ENCODE data around the gene TRIP10. TPM values are rescaled to one million over a fixed set of nuclear protein-coding genes. Genes with fewer than 3 reads are reported as not detected.

Gene TRIP10
- total RNA-seq, 1 donor from 2014 or later: 53.0 TPM

GRCh38 chr19:6740589-6741343 lies 1.3 kb downstream of the TRIP10 start:
- H3K9me3 Mint-ChIP-seq: no peaks in the 10 kb centered on the region
- Histone ChIP-seq H4K20me1 (ENCODE audit: low read depth) (no peaks in the 10 kb centered on the region), H3K79me2 (ENCODE audit: low read depth) (peaks cover 32% of the 10 kb centered on the region), H3K4me2 (peak overlapping the region; percentile 81), H3K36me3 (no peaks in the 10 kb centered on the region), H3F3A (ENCODE audit: low read depth) (peaks cover 68% of the 10 kb centered on the region), H3K4me1 (peaks cover 53% of the 10 kb centered on the region), H3K9ac (no peak overlapping the region), H3K9me3 (ENCODE audit: low read depth) (no peaks in the 10 kb centered on the region), H3K27ac (no peak overlapping the region), H3K4me3 (peak overlapping the region; percentile 80), H2AFZ (replicated peaks) (peak overlapping the region; percentile 4), H3K27me3 (no peaks in the 10 kb centered on the region)
- H3K27ac Mint-ChIP-seq: no peak overlapping the region
- peaks cover 10% of the 10 kb centered on the region for H3K36me3 Mint-ChIP-seq
- DNase-seq (ENCODE audit: low spot score): peak; percentile 89
- TF ChIP-seq CTCF (IDR thresholded peaks at IDR 0.05) (no peak), EZH2 (IDR thresholded peaks at IDR 0.05) (peak; percentile 40), EZH2phosphoT487 (IDR thresholded peaks at IDR 0.05) (no peak)
- peak overlapping the region; percentile 89 for H3K4me3 Mint-ChIP-seq
- peaks cover 6% of the 10 kb centered on the region for H3K27me3 Mint-ChIP-seq (ENCODE audit: insufficient read depth, low read depth)
- H3K4me1 Mint-ChIP-seq: peaks cover 61% of the 10 kb centered on the region

- Mint-ChIP-seq H3K4me1 (peaks cover 49% of the 10 kb centered on the region), H3K36me3 (peaks cover 10% of the 10 kb centered on the region), H3K27me3 (ENCODE audit: insufficient read depth, low read depth) (peaks cover 2% of the 10 kb centered on the region), H3K27ac (peak overlapping the region; percentile 92), H3K9me3 (no peaks in the 10 kb centered on the region), H3K4me3 (peak overlapping the region; percentile 62)
- Histone ChIP-seq H3K4me1 (peaks cover 47% of the 10 kb centered on the region), H3K79me2 (ENCODE audit: low read depth) (peaks cover 25% of the 10 kb centered on the region), H3K9me3 (ENCODE audit: low read depth) (no peaks in the 10 kb centered on the region), H3K4me3 (no peak overlapping the region), H3K9ac (no peak overlapping the region), H3K27ac (peak overlapping the region; percentile 92), H3K36me3 (peaks cover 3% of the 10 kb centered on the region), H3K4me2 (peak overlapping the region; percentile 68), H3K27me3 (no peaks in the 10 kb centered on the region), H3F3A (ENCODE audit: low read depth) (peaks cover 56% of the 10 kb centered on the region), H4K20me1 (ENCODE audit: low read depth) (no peaks in the 10 kb centered on the region), H2AFZ (replicated peaks) (no peak overlapping the region)
- DNase-seq (ENCODE audit: low spot score): peak; percentile 36
- no peak for TF ChIP-seq EZH2phosphoT487 (IDR thresholded peaks at IDR 0.05)
- no peak for TF ChIP-seq CTCF (IDR thresholded peaks at IDR 0.05)
Observed at GRCh38 chr19:6743066-6743465, 3.6 kb downstream of the TRIP10 start.

- peak; percentile 77 for DNase-seq (ENCODE audit: low spot score)
- Mint-ChIP-seq H3K9me3 (no peaks in the 10 kb centered on the region), H3K27ac (peak overlapping the region; percentile 87), H3K4me1 (peaks cover 41% of the 10 kb centered on the region), H3K27me3 (ENCODE audit: insufficient read depth, low read depth) (peaks cover 2% of the 10 kb centered on the region), H3K4me3 (peak overlapping the region; percentile 72), H3K36me3 (peaks cover 10% of the 10 kb centered on the region)
- TF ChIP-seq EZH2phosphoT487 (IDR thresholded peaks at IDR 0.05): no peak
- TF ChIP-seq CTCF (IDR thresholded peaks at IDR 0.05): no peak
- no peak for TF ChIP-seq EZH2 (IDR thresholded peaks at IDR 0.05)
- peak overlapping the region; percentile 92 for H3K27ac ChIP-seq
- H3K4me2 ChIP-seq: peak overlapping the region; percentile 68
- no peak overlapping the region for H3K9ac ChIP-seq
- H3K79me2 ChIP-seq (ENCODE audit: low read depth): peaks cover 25% of the 10 kb centered on the region
- H3K9me3 ChIP-seq (ENCODE audit: low read depth): no peaks in the 10 kb centered on the region
- no peak overlapping the region for H2AFZ ChIP-seq (replicated peaks)
- H3K4me3 ChIP-seq: peak overlapping the region; percentile 27
- no peaks in the 10 kb centered on the region for H4K20me1 ChIP-seq (ENCODE audit: low read depth)
- no peaks in the 10 kb centered on the region for H3K27me3 ChIP-seq
- peaks cover 43% of the 10 kb centered on the region for H3K4me1 ChIP-seq
- H3F3A ChIP-seq (ENCODE audit: low read depth): peaks cover 49% of the 10 kb centered on the region
- peaks cover 3% of the 10 kb centered on the region for H3K36me3 ChIP-seq
Observed at GRCh38 chr19:6743714-6744380, 4.4 kb downstream of the TRIP10 start.
